GM19397 (cell line): ENCODE results near the gene SMIM35.

Source experiments
- ATAC-seq: cut with Tn5 transposase; IDR thresholded peaks from one replicate; pipeline ENCODE4 v1.9.1; 2021; ENCODE audit warnings: mild to moderate bottlenecking, moderate library complexity; ENCODE audit not compliant: unreplicated experiment

The SMIM35 gene

DNA sequence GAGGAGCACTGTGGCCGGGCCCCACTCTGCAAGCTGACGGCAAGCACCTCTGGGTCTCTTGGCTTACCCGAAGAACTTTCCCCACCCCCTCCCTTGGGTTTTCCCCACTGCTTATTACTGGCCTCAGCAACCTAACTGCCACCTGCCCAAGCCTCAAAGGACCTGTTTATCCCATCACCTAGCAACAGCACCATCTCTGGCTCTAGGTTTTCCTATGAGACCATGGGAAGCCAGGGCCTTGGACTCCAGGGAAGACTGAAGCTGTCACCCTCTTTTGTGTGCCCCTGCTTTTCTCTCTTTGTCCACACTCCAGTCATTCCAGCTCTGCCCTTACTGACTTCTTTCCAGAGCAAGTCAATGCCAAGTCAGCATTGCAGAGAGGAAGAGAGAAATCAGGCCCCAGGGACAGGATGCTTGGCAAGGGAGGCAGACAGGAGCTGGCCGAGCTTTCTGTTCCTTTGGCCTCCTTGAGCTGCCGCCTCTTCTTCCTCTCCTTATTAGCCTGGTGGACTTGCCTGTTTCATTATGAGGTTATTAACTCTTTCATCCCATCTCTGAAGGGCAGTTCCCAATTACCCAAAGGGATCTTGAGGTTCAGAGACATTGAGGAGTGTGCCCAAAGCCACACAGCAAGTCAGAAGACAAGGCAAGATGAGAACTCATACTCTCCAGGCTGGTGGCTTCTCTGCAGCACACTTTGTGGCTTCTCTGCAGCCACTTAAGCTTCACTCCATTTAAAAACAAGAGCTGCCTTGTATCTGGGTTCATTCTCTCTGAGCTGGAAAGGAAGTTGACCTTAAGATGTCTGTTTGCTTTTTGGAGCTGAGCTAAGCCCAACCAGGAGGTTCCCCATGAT, at the start of gene SMIM35:
Gene SMIM35, minus strand, starts transcription at position 51 of the 856 bp plus-strand sequence. CDS start 206 bp downstream, outside the sequence.
- no peak for ATAC-seq

DNA sequence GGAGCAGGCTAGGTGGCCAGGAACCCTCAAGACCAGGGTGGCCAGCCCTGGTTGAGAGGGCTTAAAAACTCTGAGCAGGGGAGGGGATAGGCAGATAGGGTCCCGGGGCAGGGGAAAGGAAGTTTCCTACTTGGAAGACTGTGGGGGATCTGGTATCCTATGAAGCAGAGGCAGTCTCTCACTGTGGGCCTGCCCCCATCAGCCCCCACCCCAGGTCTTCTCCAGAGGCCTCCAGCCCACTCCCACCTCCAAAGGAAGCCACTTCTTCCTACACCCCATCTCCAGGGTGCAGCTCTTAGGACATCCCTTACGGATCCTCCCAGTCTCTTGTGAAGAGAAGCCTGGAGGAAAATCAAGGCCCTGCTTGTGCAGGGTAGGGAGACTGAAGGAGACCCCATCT, 49.6 kb upstream of the SMIM35 start:
- no peak for ATAC-seq

GRCh38 chr11:118135796-118136165, 49.0 kb upstream of the SMIM35 start:
- ATAC-seq = no peak

GRCh38 chr11:118135051-118135795, 48.5 kb upstream of the SMIM35 start:
- ATAC-seq = no peak

GRCh38 chr11:118133816-118134215, 47.1 kb upstream of the SMIM35 start:
- no peak for ATAC-seq

GRCh38 chr11:118132385-118133151, 45.8 kb upstream of the SMIM35 start:
- no peak for ATAC-seq

- no peak for ATAC-seq
Measured at GRCh38 chr11:118129471-118130172, 42.9 kb upstream of the SMIM35 start.

DNA sequence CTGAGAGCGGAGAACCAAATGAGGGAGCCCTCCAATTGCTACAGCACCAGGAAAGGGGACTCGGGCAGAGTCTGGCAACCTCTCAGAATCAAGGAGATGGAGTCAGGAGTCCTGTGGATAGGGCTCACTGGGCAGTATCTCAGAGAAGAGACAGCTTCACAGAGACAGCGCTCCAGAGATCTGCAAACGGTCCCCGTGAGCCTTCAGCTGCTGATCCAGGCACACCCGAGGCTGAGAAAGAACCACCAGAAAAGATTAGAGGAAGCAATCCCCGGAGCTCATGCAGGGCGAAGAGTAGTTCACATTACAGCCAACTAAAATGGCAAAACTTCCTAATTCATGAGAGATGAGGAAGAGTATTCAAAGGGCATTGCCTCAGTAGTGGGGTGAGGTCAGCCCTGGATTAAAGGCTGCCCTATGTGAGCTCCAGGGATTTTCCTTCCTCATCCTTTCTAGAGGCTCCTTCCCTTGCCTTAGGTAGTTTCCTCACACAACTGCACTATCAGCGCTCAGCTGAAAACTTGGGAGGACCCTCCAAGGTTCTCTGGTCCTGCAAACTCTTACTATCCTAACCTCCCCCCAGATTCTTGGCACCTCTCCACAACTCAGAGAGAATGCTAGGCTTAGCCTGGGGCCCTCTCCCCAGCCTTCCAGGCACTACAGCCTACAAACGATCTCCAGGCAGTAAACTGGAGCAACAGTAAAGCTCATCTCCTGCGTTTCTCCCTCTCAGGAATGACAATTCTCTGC, 42.1 kb upstream of the SMIM35 start:
- ATAC-seq = no peak

DNA sequence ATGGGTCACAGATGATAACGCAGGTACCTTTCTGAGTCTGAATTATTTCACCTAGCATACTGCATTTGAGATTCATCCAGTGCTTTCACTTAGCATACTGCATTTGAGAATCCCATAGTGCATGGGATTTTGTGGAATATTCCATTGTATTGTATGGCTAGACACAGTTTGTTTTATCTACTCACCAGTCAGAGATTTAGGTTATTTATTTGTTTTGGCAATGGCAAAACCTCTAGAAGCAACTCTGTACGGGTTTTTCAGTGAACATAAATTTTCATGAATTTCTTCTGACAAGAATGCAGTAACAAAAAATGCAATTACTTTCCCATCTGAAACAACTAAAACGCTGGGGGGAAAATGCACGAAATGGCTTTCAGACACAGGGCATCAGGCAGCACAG, 41.5 kb upstream of the SMIM35 start:
- no peak for ATAC-seq

DNA sequence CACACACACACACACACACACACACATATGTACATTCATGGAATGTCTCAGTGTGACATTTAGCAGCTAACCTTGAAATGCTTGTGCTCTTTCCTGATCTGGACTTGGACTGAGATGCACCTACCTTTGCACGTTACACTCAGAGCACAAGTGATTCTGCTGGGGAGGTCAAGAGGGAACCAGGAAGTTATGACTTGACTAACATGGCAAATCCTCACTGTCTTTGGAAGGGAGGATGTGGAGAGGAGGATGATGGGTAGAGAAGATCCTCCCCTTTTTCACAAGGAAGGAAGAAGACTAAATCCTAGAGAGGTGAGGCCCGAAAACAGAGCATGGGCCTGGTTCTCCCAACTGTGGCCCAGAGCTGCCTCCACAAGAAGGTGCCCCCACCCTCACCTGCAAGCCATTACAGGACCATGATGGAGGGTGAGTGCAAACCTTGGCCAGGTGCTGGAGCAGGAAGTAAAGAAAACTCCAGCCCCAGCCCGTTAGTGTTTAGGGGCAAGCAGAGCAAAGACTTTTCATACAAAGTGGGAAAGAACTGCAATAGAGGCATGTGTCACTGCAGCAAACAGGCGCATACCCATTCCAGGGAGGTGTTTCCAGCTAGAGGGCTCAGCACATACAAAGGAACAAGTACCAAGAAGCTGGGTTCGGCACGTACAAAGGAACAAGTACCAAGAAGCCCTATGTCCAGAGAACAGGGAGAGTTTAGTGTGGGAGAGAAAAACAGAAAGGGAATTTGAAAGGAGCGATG, 39.5 kb upstream of the SMIM35 start:
- no peak for ATAC-seq

DNA sequence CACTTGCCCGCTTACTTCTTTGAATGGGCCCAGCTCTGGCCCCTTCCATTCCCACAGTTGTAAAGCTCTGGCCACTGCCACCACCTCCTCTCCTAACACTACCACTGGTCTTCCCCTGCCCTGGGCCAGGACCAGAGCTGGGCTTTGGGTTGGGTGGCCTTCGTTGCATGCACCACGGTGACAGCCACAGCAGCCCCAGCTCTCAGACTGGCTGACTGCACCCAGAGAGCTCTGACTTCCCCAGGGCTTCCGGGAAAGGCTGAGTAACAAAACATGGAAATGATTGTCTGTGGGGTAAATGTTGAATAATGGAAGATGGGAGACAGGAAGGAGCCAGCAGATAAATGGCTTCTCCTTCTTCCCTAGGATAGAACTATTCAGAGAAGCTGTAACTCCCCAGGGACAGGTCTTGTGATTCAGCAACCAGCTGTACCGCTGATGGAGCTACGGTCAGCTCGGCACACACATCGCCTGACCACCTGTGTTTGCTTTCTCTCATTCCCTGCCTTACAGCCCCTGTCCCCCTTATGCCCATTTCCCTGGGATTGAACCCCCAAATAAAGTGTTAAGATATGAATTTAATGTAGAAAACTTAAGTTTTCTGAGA, 38.3 kb upstream of the SMIM35 start:
- ATAC-seq = no peak

GRCh38 chr11:118120793-118121192, 34.0 kb upstream of the SMIM35 start:
- ATAC-seq = no peak

DNA sequence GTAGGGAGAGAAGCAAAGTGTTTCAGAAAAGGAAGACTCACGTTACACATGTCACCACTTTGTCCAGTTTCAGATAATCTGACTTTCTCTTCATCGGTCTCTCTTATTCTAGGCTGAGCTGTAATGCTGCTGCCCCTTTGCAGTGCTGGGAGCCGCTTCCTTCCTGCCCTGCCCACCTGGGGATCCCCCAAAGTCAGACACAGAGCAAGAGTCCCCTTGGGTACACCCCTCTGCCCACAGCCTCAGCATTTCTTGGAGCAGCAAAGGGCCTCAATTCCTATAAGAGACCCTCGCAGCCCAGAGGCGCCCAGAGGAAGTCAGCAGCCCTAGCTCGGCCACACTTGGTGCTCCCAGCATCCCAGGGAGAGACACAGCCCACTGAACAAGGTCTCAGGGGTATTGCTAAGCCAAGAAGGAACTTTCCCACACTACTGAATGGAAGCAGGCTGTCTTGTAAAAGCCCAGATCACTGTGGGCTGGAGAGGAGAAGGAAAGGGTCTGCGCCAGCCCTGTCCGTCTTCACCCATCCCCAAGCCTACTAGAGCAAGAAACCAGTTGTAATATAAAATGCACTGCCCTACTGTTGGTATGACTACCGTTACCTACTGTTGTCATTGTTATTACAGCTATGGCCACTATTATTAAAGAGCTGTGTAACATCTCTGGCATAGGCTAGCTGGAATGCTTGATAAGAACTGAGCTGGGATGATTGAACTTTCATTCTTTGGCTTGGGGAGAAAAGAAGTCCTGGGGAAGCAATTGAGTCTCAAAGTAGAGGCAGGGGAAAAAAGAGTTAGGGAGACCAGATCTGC, 31.2 kb upstream of the SMIM35 start:
- no peak for ATAC-seq

- ATAC-seq = no peak
Measured at GRCh38 chr11:118115048-118115447, 28.3 kb upstream of the SMIM35 start.

DNA sequence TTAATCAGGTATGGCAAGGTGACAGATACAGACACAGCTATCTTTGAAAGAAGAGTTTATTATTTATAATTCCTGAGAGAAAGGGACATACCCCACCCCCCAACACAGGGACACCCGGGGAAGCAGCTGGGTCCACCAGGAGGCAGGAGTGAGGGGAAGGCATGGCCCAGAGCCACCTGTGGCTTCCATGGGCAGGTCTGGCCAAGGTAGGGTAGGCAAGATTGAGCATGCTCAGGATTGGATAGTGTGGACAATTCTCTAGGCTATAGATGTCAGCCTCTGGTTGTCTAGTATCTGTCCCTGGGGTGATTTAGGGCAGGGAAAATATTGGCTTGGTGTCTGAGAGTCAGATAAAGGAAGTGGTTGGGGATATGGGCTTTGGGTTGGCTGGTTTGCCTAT, 27.5 kb upstream of the SMIM35 start:
- no peak for ATAC-seq

GRCh38 chr11:118112711-118113430, 26.1 kb upstream of the SMIM35 start:
- no peak for ATAC-seq

GRCh38 chr11:118111744-118112035, 24.9 kb upstream of the SMIM35 start:
- no peak for ATAC-seq
